Activated T-cell treated with anti-CD3 and anti-CD28 coated beads, Interleukin-2, amount 50 U/mL, for 72 hours (primary cell): ENCODE data around the gene HMGB2. TPM values are rescaled to one million over a fixed set of nuclear protein-coding genes. Genes with fewer than 3 reads are reported as not detected.
A peak's percentile ranks its signal among the peaks of the same experiment; 100 is the strongest.

Experiments used
- ATAC-seq, 2 donors: fragments of 150-1000 bp; cut with Tn5 transposase; replicated peaks in 1 of 2; 2 replicates each; pipeline ENCODE4 v1.10.0; 2021; ENCODE audit warnings: moderate library complexity in 2 of 2, mild to moderate bottlenecking in 1 of 2
- DNase-seq, 2 donors: peaks; one replicate each; pipeline ENCODE4 v3.0.0; 2021 to 2022; ENCODE audit warnings: mixed read lengths in 1 of 2
- H3K27ac Mint-ChIP-seq: one replicate; pipeline ENCODE4 v1.8.0; 2022; ENCODE audit warnings: mild to moderate bottlenecking, moderate library complexity, mixed read lengths
- H3K27me3 Mint-ChIP-seq: one replicate; pipeline ENCODE4 v1.8.0; 2022; ENCODE audit warnings: low read depth, mixed read lengths
- H3K36me3 Mint-ChIP-seq, 2 donors: one replicate each; pipeline ENCODE4 v1.8.0; 2022; ENCODE audit warnings: mixed read lengths in 2 of 2, mild to moderate bottlenecking in 1 of 2; ENCODE audit not compliant: insufficient read depth in 2 of 2
- H3K4me1 Mint-ChIP-seq: one replicate; pipeline ENCODE4 v1.8.0; 2022; ENCODE audit warnings: low read depth, mixed read lengths
- H3K4me3 Mint-ChIP-seq, 2 donors: one replicate each; pipeline ENCODE4 v1.8.0; 2022; ENCODE audit warnings: mild to moderate bottlenecking in 2 of 2, mixed read lengths in 2 of 2, moderate library complexity in 2 of 2
- H3K9me3 Mint-ChIP-seq, 2 donors: one replicate each; pipeline ENCODE4 v1.8.0; 2022; ENCODE audit warnings: mixed read lengths in 2 of 2
- total RNA-seq, 2 donors: library from RNA; stranded (reverse); gene quantifications; one replicate each; pipeline ENCODE4 v1.2.3, GENCODE V29; 2022

Gene HMGB2
- total RNA-seq: 100 to 1,000 TPM; 553 to 627 TPM

GRCh38 chr4:173334085-173334890 lies at the start of gene HMGB2:
HMGB2 (minus strand) TSS chr4:173334358; CDS start chr4:173333649, 709 bp downstream.
- peak within 1 kb of the TSS; percentile 94 to 99 for H3K4me3 Mint-ChIP-seq
- DNase-seq (peak; percentile 99 to 100), ATAC-seq (peak; percentile 95 to 97)
- no peaks in the 10 kb centered on the region for H3K9me3 Mint-ChIP-seq
- H3K4me1 Mint-ChIP-seq: peaks cover 13% of the 10 kb centered on the region
- peaks cover 23 to 28% of the 10 kb centered on the region in 2 donors for H3K36me3 Mint-ChIP-seq
- peak within 1 kb of the TSS; percentile 94 for H3K27ac Mint-ChIP-seq
- H3K27me3 Mint-ChIP-seq: peaks cover 7% of the 10 kb centered on the region

DNA sequence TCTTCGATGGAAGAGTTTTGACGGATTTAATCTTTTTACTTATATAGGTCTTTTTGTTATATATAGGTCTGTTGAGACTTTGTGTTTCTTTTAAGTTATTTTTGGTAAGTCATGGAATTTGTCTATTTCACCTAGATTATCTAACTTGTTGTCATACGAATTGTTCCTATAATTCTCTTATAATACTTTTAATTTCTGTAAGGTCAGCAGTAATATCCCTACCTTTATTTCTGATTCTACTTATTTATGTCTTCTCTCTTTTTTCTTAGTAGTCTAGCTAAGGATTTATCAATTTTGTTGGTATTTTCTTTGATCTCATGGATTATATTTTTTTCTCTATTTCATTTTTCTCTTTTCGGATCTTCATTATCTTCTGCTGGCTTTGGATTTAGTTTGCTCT lies 48.2 kb upstream of the HMGB2 start:
- Mint-ChIP-seq H3K4me3 (no peak overlapping the region), H3K9me3 (no peaks in the 10 kb centered on the region), H3K36me3 (no peaks in the 10 kb centered on the region), H3K27me3 (no peaks in the 10 kb centered on the region), H3K4me1 (no peaks in the 10 kb centered on the region), H3K27ac (no peak overlapping the region)
- DNase-seq (no peak), ATAC-seq (no peak)

DNA sequence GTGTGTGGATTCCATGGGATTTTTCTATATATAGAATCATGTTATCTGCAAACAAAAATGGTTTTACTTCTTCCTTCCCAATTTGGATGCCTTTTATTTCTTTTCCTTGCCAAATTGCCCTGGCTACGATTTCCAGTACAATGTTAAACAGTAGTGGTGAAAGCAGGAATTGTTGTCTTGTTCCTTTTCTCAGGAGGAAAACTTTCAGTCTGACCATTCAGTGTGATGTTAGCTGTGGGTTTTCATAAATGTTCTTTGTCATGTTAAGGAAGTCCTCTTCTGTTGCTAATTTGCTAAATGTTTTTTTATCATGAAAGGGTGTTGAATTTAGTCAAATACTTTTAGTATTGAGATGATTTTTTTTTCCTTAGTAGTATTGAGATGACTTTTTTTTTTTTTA lies 47.5 kb upstream of the HMGB2 start:
- ATAC-seq (no peak), DNase-seq (no peak)
- Mint-ChIP-seq H3K4me3 (no peak overlapping the region), H3K36me3 (no peaks in the 10 kb centered on the region), H3K4me1 (no peaks in the 10 kb centered on the region), H3K27ac (no peak overlapping the region), H3K9me3 (no peaks in the 10 kb centered on the region), H3K27me3 (no peaks in the 10 kb centered on the region)

- Mint-ChIP-seq H3K4me3 (no peak overlapping the region), H3K4me1 (no peaks in the 10 kb centered on the region), H3K9me3 (no peaks in the 10 kb centered on the region), H3K27me3 (no peaks in the 10 kb centered on the region), H3K36me3 (no peaks in the 10 kb centered on the region), H3K27ac (no peak overlapping the region)
- ATAC-seq (no peak), DNase-seq (no peak)
These were observed 46.8 kb upstream of the HMGB2 start for GRCh38 chr4:173380987-173381386.

GRCh38 chr4:173379929-173380328 lies 45.8 kb upstream of the HMGB2 start:
- DNase-seq (no peak), ATAC-seq (no peak)
- no peaks in the 10 kb centered on the region for H3K4me1 Mint-ChIP-seq
- H3K4me3 Mint-ChIP-seq: no peak overlapping the region
- no peaks in the 10 kb centered on the region for H3K27me3 Mint-ChIP-seq
- H3K36me3 Mint-ChIP-seq: no peaks in the 10 kb centered on the region
- no peak overlapping the region for H3K27ac Mint-ChIP-seq
- no peaks in the 10 kb centered on the region for H3K9me3 Mint-ChIP-seq

- no peak for DNase-seq
- no peak for ATAC-seq
- H3K9me3 Mint-ChIP-seq: no peaks in the 10 kb centered on the region
- H3K4me1 Mint-ChIP-seq: peaks cover 12% of the 10 kb centered on the region
- H3K4me3 Mint-ChIP-seq: no peak overlapping the region
- no peak overlapping the region for H3K27ac Mint-ChIP-seq
- H3K27me3 Mint-ChIP-seq: no peaks in the 10 kb centered on the region
- H3K36me3 Mint-ChIP-seq: peaks cover 5 to 6% of the 10 kb centered on the region in 2 donors
These were observed 40.4 kb upstream of the HMGB2 start for GRCh38 chr4:173374588-173374987.

DNA sequence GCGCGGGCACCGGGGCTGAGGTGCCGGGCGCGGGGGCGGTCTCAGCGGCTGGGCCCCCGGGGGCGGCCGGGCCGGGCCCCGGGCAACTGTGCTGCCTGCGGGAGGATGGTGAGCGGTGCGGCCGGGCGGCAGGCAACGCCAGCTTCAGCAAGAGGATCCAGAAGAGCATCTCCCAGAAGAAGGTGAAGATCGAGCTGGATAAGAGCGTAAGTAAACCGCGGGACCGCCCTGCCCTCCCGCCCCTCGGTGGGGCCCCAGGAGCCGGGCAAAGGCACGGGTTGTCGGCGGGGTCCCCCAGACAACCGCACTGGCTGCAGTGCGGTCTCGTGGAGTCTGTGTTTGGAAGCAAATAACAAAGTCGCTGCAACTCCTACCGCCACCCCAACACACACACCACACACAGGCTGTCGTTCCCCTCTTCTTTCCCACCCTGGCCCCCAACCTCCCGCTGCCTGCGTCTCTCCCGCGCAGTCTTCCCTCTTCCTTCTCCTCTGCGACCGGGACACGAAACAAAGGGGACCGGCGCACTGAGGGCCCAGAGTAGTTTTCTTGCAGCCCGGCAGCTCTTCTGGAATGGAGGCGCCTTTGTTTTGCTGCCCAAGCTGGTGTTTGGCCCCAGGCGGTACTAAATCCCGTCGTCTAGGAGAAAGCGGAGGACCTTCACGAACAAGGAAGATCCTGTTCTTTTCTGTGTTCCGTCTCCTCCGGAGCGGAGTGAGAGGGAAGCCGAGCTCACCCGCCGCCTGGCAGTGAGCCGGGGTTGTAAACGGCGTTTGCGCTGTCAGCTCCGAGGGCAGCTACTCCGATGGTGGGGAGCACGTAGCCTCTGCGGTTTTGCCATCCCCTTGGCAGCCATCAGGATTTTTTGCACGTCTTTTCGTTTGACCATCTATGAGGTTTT lies 37.4 kb upstream of the HMGB2 start:
- H3K27ac Mint-ChIP-seq: peak overlapping the region; percentile 50
- H3K27me3 Mint-ChIP-seq: no peaks in the 10 kb centered on the region
- ATAC-seq: peak; percentile 28

DNA sequence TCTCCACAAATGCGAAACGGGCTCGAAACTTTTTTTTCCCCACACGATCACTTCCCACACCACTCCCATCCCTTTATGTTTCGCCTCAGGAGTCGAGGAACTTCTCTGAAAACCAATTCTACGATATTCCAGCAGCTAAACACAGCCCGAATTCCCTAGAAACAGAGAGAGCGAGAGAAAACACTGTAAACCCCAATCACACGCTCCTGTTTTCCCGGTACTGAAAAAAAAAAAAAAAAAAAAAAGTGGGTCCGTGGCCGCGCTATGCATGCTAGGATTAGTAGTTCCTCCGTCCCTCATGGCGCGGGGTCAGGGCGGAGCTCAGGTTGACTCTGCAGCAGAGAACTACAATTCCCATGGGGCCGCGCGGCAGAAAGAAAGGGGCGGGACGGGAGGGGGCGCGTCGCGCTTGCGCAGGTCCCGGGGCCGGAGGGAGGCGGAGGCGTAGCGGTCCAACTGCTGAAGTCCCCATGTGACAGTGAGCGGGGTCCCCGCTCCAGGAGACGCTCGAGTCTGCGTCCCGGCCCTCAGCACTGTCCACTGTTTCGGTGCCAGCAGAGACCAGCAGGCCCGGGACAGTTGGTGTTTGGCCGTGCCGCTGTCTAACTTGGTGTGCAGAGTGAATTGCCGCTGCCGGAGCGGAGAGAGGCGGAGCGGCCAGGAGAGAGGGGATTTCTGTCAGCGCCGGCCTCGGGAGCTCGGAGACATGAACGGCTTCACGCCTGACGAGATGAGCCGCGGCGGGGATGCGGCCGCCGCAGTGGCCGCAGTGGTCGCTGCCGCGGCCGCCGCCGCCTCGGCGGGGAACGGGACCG lies 36.5 kb upstream of the HMGB2 start, which contains the start of gene SAP30:
TSS of gene SAP30 (plus strand) at position 478 of the 815 bp plus-strand sequence. CDS start at position 707, 229 bp downstream.
- Mint-ChIP-seq H3K27me3 (no peaks in the 10 kb centered on the region), H3K4me3 (peak within 1 kb of the TSS; percentile 97 to 100), H3K9me3 (no peaks in the 10 kb centered on the region), H3K36me3 (peaks cover 5 to 6% of the 10 kb centered on the region in 2 donors), H3K27ac (peak within 1 kb of the TSS; percentile 98), H3K4me1 (peaks cover 35% of the 10 kb centered on the region)
- ATAC-seq (peak; percentile 87 to 89), DNase-seq (peak; percentile 92 to 96)

More for the DNA sequence above, 37.4 kb upstream of the HMGB2 start:
- peak overlapping the region; percentile 97 to 100 for H3K4me3 Mint-ChIP-seq
- H3K9me3 Mint-ChIP-seq: no peaks in the 10 kb centered on the region
- peaks cover 5 to 6% of the 10 kb centered on the region in 2 donors for H3K36me3 Mint-ChIP-seq
- DNase-seq: peak; percentile 41 to 44
- peaks cover 35% of the 10 kb centered on the region for H3K4me1 Mint-ChIP-seq

DNA sequence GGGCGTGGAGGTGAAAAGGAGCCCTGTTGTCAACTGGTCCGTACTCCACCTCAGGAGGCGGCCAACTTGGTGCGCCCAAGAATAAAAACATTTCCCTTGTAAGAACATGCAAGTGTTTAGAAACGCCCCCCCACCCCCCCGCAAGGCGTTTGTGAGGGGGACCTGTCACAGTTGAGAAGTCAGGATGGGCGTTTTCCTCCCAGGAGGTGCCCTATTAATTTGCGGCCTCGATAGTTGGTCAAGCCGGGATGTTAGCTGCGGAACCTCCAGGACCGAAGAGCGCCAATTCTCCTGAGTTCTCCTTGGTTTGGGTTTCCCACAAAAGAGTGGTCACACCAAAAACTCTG lies 35.9 kb upstream of the HMGB2 start:
- H3K4me1 Mint-ChIP-seq: peaks cover 35% of the 10 kb centered on the region
- peaks cover 5 to 6% of the 10 kb centered on the region in 2 donors for H3K36me3 Mint-ChIP-seq
- H3K4me3 Mint-ChIP-seq: peak overlapping the region; percentile 97 to 100
- no peaks in the 10 kb centered on the region for H3K27me3 Mint-ChIP-seq
- DNase-seq (peak in 1 of 2 donors; percentile 64), ATAC-seq (peak; percentile 23 to 41)
- no peaks in the 10 kb centered on the region for H3K9me3 Mint-ChIP-seq
- peak overlapping the region; percentile 98 for H3K27ac Mint-ChIP-seq

- peaks cover 2 to 5% of the 10 kb centered on the region in 2 donors for H3K36me3 Mint-ChIP-seq
- peak overlapping the region; percentile 70 to 83 for H3K4me3 Mint-ChIP-seq
- no peaks in the 10 kb centered on the region for H3K9me3 Mint-ChIP-seq
- peak overlapping the region; percentile 1 for H3K27ac Mint-ChIP-seq
- ATAC-seq (no peak), DNase-seq (no peak)
- no peaks in the 10 kb centered on the region for H3K27me3 Mint-ChIP-seq
- H3K4me1 Mint-ChIP-seq: peaks cover 29% of the 10 kb centered on the region
These were observed 33.8 kb upstream of the HMGB2 start for GRCh38 chr4:173367946-173368345.

- peak overlapping the region; percentile 70 to 87 for H3K4me3 Mint-ChIP-seq
- DNase-seq (no peak), ATAC-seq (no peak)
- no peaks in the 10 kb centered on the region for H3K9me3 Mint-ChIP-seq
- no peaks in the 10 kb centered on the region for H3K27me3 Mint-ChIP-seq
- H3K36me3 Mint-ChIP-seq: peaks cover 2 to 5% of the 10 kb centered on the region in 2 donors
- peaks cover 23% of the 10 kb centered on the region for H3K4me1 Mint-ChIP-seq
- peak overlapping the region; percentile 81 for H3K27ac Mint-ChIP-seq
These were observed 33.1 kb upstream of the HMGB2 start for GRCh38 chr4:173367285-173367684.

DNA sequence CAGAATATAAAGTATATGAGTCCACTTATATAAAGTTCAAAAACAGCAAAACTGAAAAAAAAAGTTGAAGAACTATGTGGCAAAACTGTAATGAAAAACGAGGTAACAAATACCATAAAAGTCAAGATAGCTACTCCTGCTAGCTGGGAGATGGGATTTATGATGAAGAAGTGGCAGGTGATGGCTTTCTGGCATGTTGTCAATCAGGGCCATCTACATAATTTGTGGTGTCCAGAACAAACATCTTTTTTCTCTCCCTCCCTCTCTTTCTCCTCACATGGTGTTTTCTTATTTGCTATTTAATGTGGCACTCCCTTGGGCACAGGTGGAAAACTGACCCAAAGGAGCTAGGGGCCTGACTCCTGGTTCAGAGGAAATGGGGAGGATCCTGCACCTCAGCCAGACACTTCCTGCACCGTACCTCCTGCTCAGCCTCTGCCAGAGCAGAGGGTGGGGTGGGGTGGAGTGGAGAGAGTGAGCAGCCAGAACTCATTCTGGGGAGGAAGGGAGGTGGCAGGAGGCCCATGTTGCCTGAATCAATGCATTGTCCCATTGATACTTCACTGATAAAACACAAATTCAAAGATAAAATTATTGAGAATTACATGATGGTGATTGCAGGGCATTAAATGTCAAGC lies 31.3 kb upstream of the HMGB2 start:
- no peaks in the 10 kb centered on the region for H3K36me3 Mint-ChIP-seq
- H3K27ac Mint-ChIP-seq: no peak overlapping the region
- H3K27me3 Mint-ChIP-seq: no peaks in the 10 kb centered on the region
- peaks cover 23% of the 10 kb centered on the region for H3K4me1 Mint-ChIP-seq
- DNase-seq (no peak), ATAC-seq (no peak)
- peak overlapping the region in 1 of 2 donors; percentile 34 for H3K4me3 Mint-ChIP-seq
- no peaks in the 10 kb centered on the region for H3K9me3 Mint-ChIP-seq
